HCT116 (cell line): ENCODE results near the gene CIB1. TPM values are rescaled to one million over a fixed set of nuclear protein-coding genes. Genes with fewer than 3 reads are reported as not detected.

ENCODE experiments used
- ATAC-seq: fragments of 200-7000 bp; cut with Tn5 transposase; 2 replicates; pipeline ENCODE4 v1.9.1; 2020; ENCODE audit warnings: mild to moderate bottlenecking, moderate library complexity
- BruUV-seq: library from RNA; stranded (reverse); fragments of 400-500 nt; replicated peaks from 2 replicates; lab custom pipeline; 2021; lab: Mats Ljungman, UMichigan
- CTCF ChIA-PET: fragments of 300-600 bp; sonication (Branson Sonifier 250); formaldehyde crosslinking; loops from one replicate; lab custom pipeline; 2021; ENCODE audit warnings: antibody characterized with exemption; lab: Charles Lee
- POLR2A ChIA-PET: fragments of 300-600, 350-600 bp; sonication (Branson Sonifier 250); formaldehyde crosslinking; loops from one replicate; lab custom pipeline; 2021; ENCODE audit warnings: antibody characterized with exemption; lab: Charles Lee
- RAD21 ChIA-PET, 2 experiments: fragments of 300-600 bp; sonication (Branson Sonifier 250); formaldehyde crosslinking; loops; one replicate each; lab custom pipeline; 2023; ENCODE audit warnings: low total read pairs in 2 of 2; ENCODE audit not compliant: uncharacterized antibody in 2 of 2, unreplicated experiment in 2 of 2, low non-redundant PET in 1 of 2; lab: Charles Lee
- DNase-seq: peaks from one replicate; pipeline ENCODE4 v3.0.0-alpha.2; 2010; ENCODE audit warnings: low read depth, low spot score
- H2AFZ ChIP-seq: fragments of 200-600 bp; shearing (Covaris generic), sonication (generic); 2 replicates; pipeline ENCODE4 v1.6.1; 2017; ENCODE audit warnings: low read depth, mixed run types, mixed read lengths, antibody characterized with exemption, low read length; ENCODE audit not compliant: poor library complexity, severe bottlenecking
- H3K27ac ChIP-seq: 2 replicates; pipeline ENCODE4 v1.5.1; 2012; ENCODE audit warnings: low read depth, low read length
- H3K27me3 ChIP-seq: fragments of 200-600 bp; sonication (generic); 2 replicates; pipeline ENCODE4 v1.6.1; 2016; ENCODE audit warnings: mixed run types, low read length, mixed read lengths; ENCODE audit not compliant: insufficient read depth
- H3K36me3 ChIP-seq, 2 experiments: fragments of 200-500 bp in 1 of 2; fragments of 200-600 bp in 1 of 2; sonication (Bioruptor generic) in 1 of 2; sonication (generic) in 1 of 2; 2 replicates each; pipeline versions ENCODE4 v1.5.1 to v1.6.1; 2014 to 2016; ENCODE audit warnings: low read length in 2 of 2, inconsistent platforms in 1 of 2, mixed read lengths in 1 of 2, mixed run types in 1 of 2; ENCODE audit not compliant: insufficient read depth in 2 of 2, control insufficient read depth in 1 of 2
- H3K4me1 ChIP-seq, 2 experiments: fragments of 200-600 bp in 1 of 2; sonication (generic) in 1 of 2; 2 replicates each; pipeline versions ENCODE4 v1.5.1 to v1.6.1; 2012 to 2017; ENCODE audit warnings: low read length in 2 of 2, inconsistent platforms in 1 of 2, mild to moderate bottlenecking in 1 of 2, mixed read lengths in 1 of 2, mixed run types in 1 of 2, moderate library complexity in 1 of 2; ENCODE audit not compliant: insufficient read depth in 2 of 2, control insufficient read depth in 1 of 2
- H3K4me2 ChIP-seq: fragments of 200-600 bp; sonication (generic); 2 replicates; pipeline ENCODE4 v1.6.1; 2017; ENCODE audit warnings: mixed run types, low read length, mixed read lengths
- H3K4me3 ChIP-seq, 2 experiments: fragments of 200-600 bp in 1 of 2; sonication (generic) in 1 of 2; replicated peaks in 1 of 2; 2 replicates each; pipeline ENCODE4 v1.5.1; 2011 to 2016; ENCODE audit warnings: low read length in 2 of 2, control low read depth in 1 of 2, low read depth in 1 of 2, mild to moderate bottlenecking in 1 of 2, mixed read lengths in 1 of 2, mixed run types in 1 of 2
- H3K79me2 ChIP-seq: fragments of 200-600 bp; sonication (generic); 2 replicates; pipeline ENCODE4 v1.6.1; 2017; ENCODE audit warnings: mild to moderate bottlenecking, mixed run types, low read length, moderate library complexity, mixed read lengths; ENCODE audit not compliant: insufficient read depth
- H3K9ac ChIP-seq: fragments of 200-600 bp; sonication (generic); 2 replicates; pipeline ENCODE4 v1.6.1; 2016; ENCODE audit warnings: low read length, mixed read lengths
- H3K9me2 ChIP-seq: fragments of 200-600 bp; sonication (generic), shearing (Covaris generic); 2 replicates; pipeline ENCODE4 v1.6.1; 2017; ENCODE audit warnings: mixed run types, mild to moderate bottlenecking, moderate library complexity; ENCODE audit not compliant: insufficient read depth
- H3K9me3 ChIP-seq, 2 experiments: fragments of 200-500 bp in 1 of 2; fragments of 200-600 bp in 1 of 2; sonication (Bioruptor generic) in 1 of 2; sonication (generic) in 1 of 2; 2 replicates each; pipeline ENCODE4 v1.6.1; 2014 to 2017; ENCODE audit warnings: low read length in 2 of 2, mixed read lengths in 2 of 2, inconsistent platforms in 1 of 2, low read depth in 1 of 2, mild to moderate bottlenecking in 1 of 2, mixed run types in 1 of 2, moderate library complexity in 1 of 2; ENCODE audit not compliant: control insufficient read depth in 1 of 2, insufficient read depth in 1 of 2
- H4K20me1 ChIP-seq: fragments of 200-600 bp; sonication (generic), shearing (Covaris generic); 2 replicates; pipeline ENCODE4 v1.6.1; 2017; ENCODE audit warnings: mixed run types, mild to moderate bottlenecking, moderate library complexity; ENCODE audit not compliant: insufficient read depth
- POLR2AphosphoS5 ChIP-seq: IDR thresholded peaks from 2 replicates; pipeline ENCODE4 v1.6.1; 2011; ENCODE audit warnings: mild to moderate bottlenecking, low read depth, low read length, moderate library complexity
- YY1 ChIP-seq: IDR thresholded peaks from 2 replicates; pipeline ENCODE4 v1.6.1; 2011; ENCODE audit warnings: low read length, low read depth, moderate library complexity, mild to moderate bottlenecking; ENCODE audit not compliant: insufficient replicate concordance; ENCODE audit errors: extremely low read depth
- ZNF274 ChIP-seq: fragments of 200-500 bp; sonication (Bioruptor generic); IDR thresholded peaks from 2 replicates; pipeline ENCODE4 v1.6.1; 2014; ENCODE audit warnings: mild to moderate bottlenecking, low read depth, low read length, inconsistent platforms
- intact Hi-C: fragments of 100-400 bp; cut with micrococcal nuclease; formaldehyde crosslinking; loops from 2 replicates; pipeline ENCODE4 v1.10.0; 2022
- total RNA-seq: library from RNA; stranded (reverse); gene quantifications from one replicate; pipeline ENCODE4 v1.2.1, GENCODE V29; 2021; ENCODE audit not compliant: unreplicated experiment
- TF ChIP-seq, protein P1 (sequence below), 3 experiments: fragments of 200-600 bp in 1 of 3; sonication (generic) in 1 of 3; IDR thresholded peaks in 2 of 3; conservative IDR thresholded peaks in 1 of 3; 2 replicates each; pipeline ENCODE4 v1.5.1; 2012 to 2017; ENCODE audit warnings: low read depth in 2 of 3, low read length in 2 of 3, antibody characterized with exemption in 1 of 3, borderline replicate concordance in 1 of 3, control low read depth in 1 of 3, mild to moderate bottlenecking in 1 of 3, mixed read lengths in 1 of 3, mixed run types in 1 of 3, moderate library complexity in 1 of 3; ENCODE audit not compliant: insufficient read depth in 1 of 3
- TF ChIP-seq, protein P2 (sequence below): IDR thresholded peaks from 2 replicates; pipeline ENCODE4 v1.6.1; 2011; ENCODE audit warnings: mild to moderate bottlenecking, low read length, moderate library complexity; ENCODE audit not compliant: insufficient replicate concordance; ENCODE audit errors: extremely low read depth

The CIB1 gene
- total RNA-seq, 1 experiment from 2014 or later, result 92.7 TPM

DNA sequence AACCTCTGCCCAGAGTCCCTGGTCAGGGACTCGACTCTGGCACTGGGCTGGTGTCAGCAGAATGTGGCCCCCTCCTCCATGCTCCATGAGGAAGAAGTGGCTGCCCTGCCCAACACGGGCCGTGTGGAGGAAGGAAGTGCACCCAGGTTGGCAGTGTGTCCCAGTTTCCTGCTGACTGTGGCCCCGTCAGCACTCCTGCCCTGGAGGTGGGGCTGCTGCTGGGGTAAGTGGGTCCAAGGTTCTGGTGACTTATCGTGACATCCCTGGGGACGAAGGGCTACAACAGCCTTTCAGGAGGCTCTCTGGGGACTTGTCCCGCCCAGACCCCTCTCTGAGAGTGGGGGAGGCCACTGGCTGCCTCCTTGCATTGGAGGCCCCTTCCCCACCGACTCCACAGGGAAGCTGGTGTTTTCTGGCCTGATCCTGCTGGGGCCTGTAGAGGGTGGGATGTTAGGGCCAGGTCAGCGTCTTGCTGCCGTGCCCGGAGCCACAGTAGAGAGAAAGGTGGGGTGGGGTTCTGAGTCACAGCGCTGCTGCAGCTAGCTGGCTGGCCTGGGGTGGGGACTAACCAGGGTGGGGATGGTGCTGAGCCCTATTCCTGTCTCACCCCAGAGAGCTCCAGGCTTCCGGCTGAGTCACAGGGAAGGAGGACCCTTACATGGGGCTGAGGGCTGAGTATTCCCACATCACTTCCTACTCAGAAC lies 22.1 kb downstream of the CIB1 start:
- TF ChIP-seq, protein P1, sequence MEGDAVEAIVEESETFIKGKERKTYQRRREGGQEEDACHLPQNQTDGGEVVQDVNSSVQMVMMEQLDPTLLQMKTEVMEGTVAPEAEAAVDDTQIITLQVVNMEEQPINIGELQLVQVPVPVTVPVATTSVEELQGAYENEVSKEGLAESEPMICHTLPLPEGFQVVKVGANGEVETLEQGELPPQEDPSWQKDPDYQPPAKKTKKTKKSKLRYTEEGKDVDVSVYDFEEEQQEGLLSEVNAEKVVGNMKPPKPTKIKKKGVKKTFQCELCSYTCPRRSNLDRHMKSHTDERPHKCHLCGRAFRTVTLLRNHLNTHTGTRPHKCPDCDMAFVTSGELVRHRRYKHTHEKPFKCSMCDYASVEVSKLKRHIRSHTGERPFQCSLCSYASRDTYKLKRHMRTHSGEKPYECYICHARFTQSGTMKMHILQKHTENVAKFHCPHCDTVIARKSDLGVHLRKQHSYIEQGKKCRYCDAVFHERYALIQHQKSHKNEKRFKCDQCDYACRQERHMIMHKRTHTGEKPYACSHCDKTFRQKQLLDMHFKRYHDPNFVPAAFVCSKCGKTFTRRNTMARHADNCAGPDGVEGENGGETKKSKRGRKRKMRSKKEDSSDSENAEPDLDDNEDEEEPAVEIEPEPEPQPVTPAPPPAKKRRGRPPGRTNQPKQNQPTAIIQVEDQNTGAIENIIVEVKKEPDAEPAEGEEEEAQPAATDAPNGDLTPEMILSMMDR (IDR thresholded peaks at IDR 0.05 in 2 of 3, conservative IDR thresholded peaks at IDR 0.05 in 1 of 3; ENCODE audit: borderline replicate concordance in 1 of 3, insufficient read depth in 1 of 3, low read depth in 2 of 3, low read length in 2 of 3), result no peak
- TF ChIP-seq YY1, result peak; percentile 53
- TF ChIP-seq POLR2AphosphoS5, result peak; percentile 53; the same call in 1 of the 2 replicates
- TF ChIP-seq, protein P2, sequence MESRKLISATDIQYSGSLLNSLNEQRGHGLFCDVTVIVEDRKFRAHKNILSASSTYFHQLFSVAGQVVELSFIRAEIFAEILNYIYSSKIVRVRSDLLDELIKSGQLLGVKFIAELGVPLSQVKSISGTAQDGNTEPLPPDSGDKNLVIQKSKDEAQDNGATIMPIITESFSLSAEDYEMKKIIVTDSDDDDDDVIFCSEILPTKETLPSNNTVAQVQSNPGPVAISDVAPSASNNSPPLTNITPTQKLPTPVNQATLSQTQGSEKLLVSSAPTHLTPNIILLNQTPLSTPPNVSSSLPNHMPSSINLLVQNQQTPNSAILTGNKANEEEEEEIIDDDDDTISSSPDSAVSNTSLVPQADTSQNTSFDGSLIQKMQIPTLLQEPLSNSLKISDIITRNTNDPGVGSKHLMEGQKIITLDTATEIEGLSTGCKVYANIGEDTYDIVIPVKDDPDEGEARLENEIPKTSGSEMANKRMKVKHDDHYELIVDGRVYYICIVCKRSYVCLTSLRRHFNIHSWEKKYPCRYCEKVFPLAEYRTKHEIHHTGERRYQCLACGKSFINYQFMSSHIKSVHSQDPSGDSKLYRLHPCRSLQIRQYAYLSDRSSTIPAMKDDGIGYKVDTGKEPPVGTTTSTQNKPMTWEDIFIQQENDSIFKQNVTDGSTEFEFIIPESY, result peak; percentile 72
- no peak for TF ChIP-seq ZNF274
- H3K9me2 ChIP-seq, result no peaks in the 10 kb centered on the region
- no peaks in the 10 kb centered on the region; a peak in 1 of 4 replicates for H3K36me3 ChIP-seq
- intact Hi-C loops, result loop anchor here (2.0 to 10.0 kb wide), 2 partner anchors 27 to 467 kb away; no protein-coding TSS in a partner anchor
- H3K4me1 ChIP-seq, result peaks cover 55 to 83% of the 10 kb centered on the region in 2 experiments
- DNase-seq (peak; percentile 66), ATAC-seq (peak; percentile 85)
- H4K20me1 ChIP-seq, result no peaks in the 10 kb centered on the region
- H3K4me3 ChIP-seq, result peak overlapping the region; percentile 33 to 52
- H3K4me2 ChIP-seq, result peak overlapping the region; percentile 85
- ChIA-PET RAD21 (interaction anchor here (0.5 to 0.9 kb wide), 2 partner anchors 27 to 55 kb away, joined by 3 read pairs; no protein-coding TSS in a partner anchor), CTCF (interaction anchor here (0.6 kb wide), 2 partner anchors 9 to 84 kb away, joined by 3 read pairs; no protein-coding TSS in a partner anchor), POLR2A (interaction anchor here (1.1 to 1.2 kb wide), 2 partner anchors 11 to 21 kb away, joined by 3 to 4 read pairs; partner anchors contain the start of gene SEMA4B)
- BruUV-seq, result no TSS peak
- no peak overlapping the region for H2AFZ ChIP-seq
- peak overlapping the region; percentile 99 for H3K27ac ChIP-seq
- H3K9me3 ChIP-seq, result no peaks in the 10 kb centered on the region
- H3K27me3 ChIP-seq, result no peaks in the 10 kb centered on the region
- peaks cover 81% of the 10 kb centered on the region for H3K79me2 ChIP-seq
- peak overlapping the region; percentile 74 for H3K9ac ChIP-seq
